ENCODE measurements around the gene NR5A1.

DNA sequence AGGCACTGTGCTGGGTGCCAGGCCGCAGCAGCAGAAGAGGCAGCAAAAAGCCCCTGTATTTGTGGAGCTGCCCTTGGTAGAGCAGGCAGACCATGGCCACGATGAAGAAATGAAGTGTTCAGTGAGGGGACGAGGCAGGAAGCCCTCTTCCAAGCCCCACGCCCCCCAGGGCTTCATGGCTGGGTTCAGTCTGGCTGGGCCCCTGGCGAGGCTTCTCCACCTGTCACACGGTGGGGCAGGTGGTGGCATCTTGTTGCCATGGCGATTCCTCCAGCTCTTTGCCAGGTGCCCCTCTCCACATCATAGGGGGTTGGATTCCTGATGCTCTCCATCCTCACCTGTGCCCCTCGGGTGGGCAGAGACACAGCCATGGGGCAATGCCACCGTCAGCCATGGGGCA is 35.4 kb downstream of the NR5A1 start:
- TF ChIP-seq, protein P1, sequence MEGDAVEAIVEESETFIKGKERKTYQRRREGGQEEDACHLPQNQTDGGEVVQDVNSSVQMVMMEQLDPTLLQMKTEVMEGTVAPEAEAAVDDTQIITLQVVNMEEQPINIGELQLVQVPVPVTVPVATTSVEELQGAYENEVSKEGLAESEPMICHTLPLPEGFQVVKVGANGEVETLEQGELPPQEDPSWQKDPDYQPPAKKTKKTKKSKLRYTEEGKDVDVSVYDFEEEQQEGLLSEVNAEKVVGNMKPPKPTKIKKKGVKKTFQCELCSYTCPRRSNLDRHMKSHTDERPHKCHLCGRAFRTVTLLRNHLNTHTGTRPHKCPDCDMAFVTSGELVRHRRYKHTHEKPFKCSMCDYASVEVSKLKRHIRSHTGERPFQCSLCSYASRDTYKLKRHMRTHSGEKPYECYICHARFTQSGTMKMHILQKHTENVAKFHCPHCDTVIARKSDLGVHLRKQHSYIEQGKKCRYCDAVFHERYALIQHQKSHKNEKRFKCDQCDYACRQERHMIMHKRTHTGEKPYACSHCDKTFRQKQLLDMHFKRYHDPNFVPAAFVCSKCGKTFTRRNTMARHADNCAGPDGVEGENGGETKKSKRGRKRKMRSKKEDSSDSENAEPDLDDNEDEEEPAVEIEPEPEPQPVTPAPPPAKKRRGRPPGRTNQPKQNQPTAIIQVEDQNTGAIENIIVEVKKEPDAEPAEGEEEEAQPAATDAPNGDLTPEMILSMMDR (conservative IDR thresholded peaks at IDR 0.05; ENCODE audit: low read depth in 2 of 2), result no peak
- no peak for TF ChIP-seq POLR2AphosphoS5 (IDR thresholded peaks at IDR 0.05; ENCODE audit: low read depth)
- no peak for TF ChIP-seq EZH2 (IDR thresholded peaks at IDR 0.05; ENCODE audit: low read depth, unreplicated experiment)
- no peak for TF ChIP-seq EZH2phosphoT487 (IDR thresholded peaks at IDR 0.05; ENCODE audit: unreplicated experiment)

Data from GM23338 (cell line).